Parathyroid adenoma (tissue), 2 donors: ENCODE results near the gene ZSWIM7.

Source experiments
- H2AFZ ChIP-seq: fragments of 300-600 bp; sonication (generic); one replicate; pipeline ENCODE4 v1.7.0; 2017; ENCODE audit warnings: antibody characterized with exemption, mild to moderate bottlenecking
- H3K27ac ChIP-seq: fragments of 300-600 bp; sonication (generic); one replicate; pipeline ENCODE4 v1.7.0; 2017
- H3K27me3 ChIP-seq: fragments of 300-600 bp; sonication (generic); one replicate; pipeline ENCODE4 v1.7.0; 2017; ENCODE audit warnings: low read length; ENCODE audit not compliant: control insufficient read depth, insufficient read depth
- H3K36me3 ChIP-seq: fragments of 300-600 bp; sonication (generic); one replicate; pipeline ENCODE4 v1.7.0; 2017; ENCODE audit warnings: low read length; ENCODE audit not compliant: control insufficient read depth, insufficient read depth
- H3K4me1 ChIP-seq: fragments of 300-600 bp; sonication (generic); one replicate; pipeline ENCODE4 v1.7.0; 2017; ENCODE audit warnings: control low read depth
- H3K4me2 ChIP-seq: fragments of 300-600 bp; sonication (generic); one replicate; pipeline ENCODE4 v1.7.0; 2017; ENCODE audit warnings: low read length
- H3K4me3 ChIP-seq: fragments of 300-600 bp; sonication (generic); one replicate; pipeline ENCODE4 v1.7.0; 2017; ENCODE audit warnings: low read depth, low read length
- H3K79me2 ChIP-seq: fragments of 300-600 bp; sonication (generic); one replicate; pipeline ENCODE4 v1.7.0; 2017; ENCODE audit warnings: control low read depth
- H3K9ac ChIP-seq: fragments of 300-600 bp; sonication (generic); one replicate; pipeline ENCODE4 v1.7.0; 2017; ENCODE audit warnings: mild to moderate bottlenecking
- H3K9me3 ChIP-seq: fragments of 300-600 bp; sonication (generic); one replicate; pipeline ENCODE4 v1.7.0; 2017; ENCODE audit warnings: low read length; ENCODE audit not compliant: control insufficient read depth
- TF ChIP-seq, protein P1 (sequence below): fragments of 300-600 bp; sonication (generic); IDR thresholded peaks from one replicate; pipeline ENCODE4 v1.7.0; 2017; ENCODE audit warnings: antibody characterized with exemption, mild to moderate bottlenecking
- donor health status: primary hyperparathyroidism.

Gene ZSWIM7

DNA sequence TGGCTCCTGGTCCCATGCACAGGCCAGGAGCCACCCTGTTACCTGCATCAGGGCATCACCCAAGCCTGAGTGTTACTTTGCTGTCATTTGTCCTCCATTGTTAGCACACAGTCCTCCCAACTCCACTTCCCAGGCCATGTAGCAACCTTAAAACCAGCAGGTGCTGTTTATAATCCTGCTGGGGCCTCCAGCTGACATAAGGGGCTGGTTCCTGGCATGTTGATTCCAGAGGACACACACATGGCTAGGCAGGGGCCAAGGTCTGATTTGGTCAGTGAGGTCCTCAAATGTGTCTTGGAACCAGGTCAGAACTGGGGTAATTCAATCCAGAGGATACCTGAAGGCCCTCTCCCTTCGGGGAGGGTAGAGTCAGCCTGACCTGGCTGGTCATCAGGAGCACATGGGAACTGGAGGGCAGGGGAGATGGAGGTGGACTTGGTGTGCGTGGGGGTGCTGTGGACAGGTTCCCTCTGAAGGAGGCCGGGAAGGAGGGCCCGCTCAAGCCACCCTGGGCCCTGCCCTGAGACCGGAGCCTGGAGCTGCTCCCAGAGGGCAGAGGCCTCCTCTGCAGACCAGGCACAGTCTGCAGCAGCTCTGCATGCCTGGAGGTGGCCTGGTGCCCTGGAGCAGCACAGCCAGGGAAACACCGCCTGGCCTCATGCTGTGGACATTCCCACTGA, 48.0 kb downstream of the ZSWIM7 start:
- TF ChIP-seq, protein P1, sequence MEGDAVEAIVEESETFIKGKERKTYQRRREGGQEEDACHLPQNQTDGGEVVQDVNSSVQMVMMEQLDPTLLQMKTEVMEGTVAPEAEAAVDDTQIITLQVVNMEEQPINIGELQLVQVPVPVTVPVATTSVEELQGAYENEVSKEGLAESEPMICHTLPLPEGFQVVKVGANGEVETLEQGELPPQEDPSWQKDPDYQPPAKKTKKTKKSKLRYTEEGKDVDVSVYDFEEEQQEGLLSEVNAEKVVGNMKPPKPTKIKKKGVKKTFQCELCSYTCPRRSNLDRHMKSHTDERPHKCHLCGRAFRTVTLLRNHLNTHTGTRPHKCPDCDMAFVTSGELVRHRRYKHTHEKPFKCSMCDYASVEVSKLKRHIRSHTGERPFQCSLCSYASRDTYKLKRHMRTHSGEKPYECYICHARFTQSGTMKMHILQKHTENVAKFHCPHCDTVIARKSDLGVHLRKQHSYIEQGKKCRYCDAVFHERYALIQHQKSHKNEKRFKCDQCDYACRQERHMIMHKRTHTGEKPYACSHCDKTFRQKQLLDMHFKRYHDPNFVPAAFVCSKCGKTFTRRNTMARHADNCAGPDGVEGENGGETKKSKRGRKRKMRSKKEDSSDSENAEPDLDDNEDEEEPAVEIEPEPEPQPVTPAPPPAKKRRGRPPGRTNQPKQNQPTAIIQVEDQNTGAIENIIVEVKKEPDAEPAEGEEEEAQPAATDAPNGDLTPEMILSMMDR: no peak
- H3K4me2 ChIP-seq: no peak overlapping the region
- H3K36me3 ChIP-seq: no peaks in the 10 kb centered on the region
- H3K4me3 ChIP-seq: no peak overlapping the region
- no peaks in the 10 kb centered on the region for H3K27me3 ChIP-seq
- H2AFZ ChIP-seq: no peak overlapping the region
- H3K4me1 ChIP-seq: no peaks in the 10 kb centered on the region
- no peak overlapping the region for H3K9ac ChIP-seq
- H3K9me3 ChIP-seq: no peaks in the 10 kb centered on the region
- H3K27ac ChIP-seq: no peak overlapping the region
- no peaks in the 10 kb centered on the region for H3K79me2 ChIP-seq

DNA sequence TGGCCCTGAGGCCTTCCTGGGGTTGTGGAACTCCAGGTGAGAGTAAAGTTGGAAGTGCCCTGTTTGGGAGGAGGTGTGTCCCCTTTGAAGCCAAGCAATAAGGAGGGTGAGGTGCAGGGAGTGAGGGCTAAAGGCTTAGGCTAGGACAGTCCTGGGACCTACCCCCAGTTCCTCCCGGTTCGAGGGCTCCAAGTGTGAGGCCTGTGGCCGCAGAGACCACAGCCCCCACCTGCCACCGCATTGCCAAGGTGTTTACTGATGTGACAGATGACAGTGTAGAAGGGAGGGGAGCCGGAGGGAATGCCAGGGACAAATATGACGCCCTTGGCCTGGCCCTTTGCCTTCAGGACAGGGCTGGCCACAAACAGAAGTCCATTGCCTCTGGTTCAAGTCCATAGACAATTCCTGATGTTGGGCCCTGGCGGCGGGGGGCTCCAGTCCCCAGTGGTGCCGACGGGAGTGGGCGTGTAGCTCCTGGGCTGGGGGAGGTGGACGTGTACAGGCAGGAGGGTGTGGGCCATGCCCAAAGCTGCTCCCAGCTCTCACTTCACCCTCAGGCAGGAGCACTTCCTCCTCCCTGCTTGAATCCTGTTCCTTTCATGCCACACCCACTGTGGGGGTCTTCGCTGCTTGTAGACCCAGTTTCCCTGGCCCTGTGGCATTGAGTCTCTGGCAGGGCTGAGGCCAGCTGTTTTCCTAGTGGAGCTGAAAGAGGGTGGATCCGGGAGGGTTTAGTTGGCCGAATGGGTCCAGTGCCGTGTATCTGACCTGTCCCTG, 51.3 kb downstream of the ZSWIM7 start:
- no peaks in the 10 kb centered on the region for H3K4me1 ChIP-seq
- no peaks in the 10 kb centered on the region for H3K36me3 ChIP-seq
- H2AFZ ChIP-seq: no peak overlapping the region
- H3K27ac ChIP-seq: no peak overlapping the region
- H3K4me2 ChIP-seq: no peak overlapping the region
- H3K27me3 ChIP-seq: no peaks in the 10 kb centered on the region
- H3K9ac ChIP-seq: no peak overlapping the region
- no peaks in the 10 kb centered on the region for H3K9me3 ChIP-seq
- H3K79me2 ChIP-seq: no peaks in the 10 kb centered on the region
- TF ChIP-seq, protein P1: no peak
- H3K4me3 ChIP-seq: no peak overlapping the region

DNA sequence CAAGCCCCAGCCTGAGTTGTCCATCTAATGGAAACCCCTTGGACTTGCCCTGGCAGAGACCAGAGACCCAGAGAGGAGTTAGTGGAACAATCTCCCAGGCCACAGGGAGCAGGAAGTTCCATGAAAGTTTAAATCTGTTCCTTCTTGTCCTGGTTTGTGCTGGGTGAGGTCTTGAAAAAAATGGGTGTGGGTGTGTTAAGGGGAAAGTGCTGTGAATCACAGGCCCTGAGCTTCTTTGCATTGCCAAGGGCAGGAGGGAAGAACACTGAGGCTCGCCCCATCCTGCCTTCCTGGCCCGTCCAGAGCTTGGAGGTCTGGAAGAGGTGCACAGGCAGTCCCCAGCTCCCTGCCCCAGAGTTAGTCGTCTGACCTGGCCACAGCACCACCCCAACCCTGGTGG, 52.2 kb downstream of the ZSWIM7 start:
- TF ChIP-seq, protein P1: no peak
- Histone ChIP-seq H3K79me2 (no peaks in the 10 kb centered on the region), H3K9me3 (no peaks in the 10 kb centered on the region), H3K27ac (no peak overlapping the region), H3K4me3 (no peak overlapping the region), H3K4me1 (no peaks in the 10 kb centered on the region), H2AFZ (no peak overlapping the region), H3K4me2 (no peak overlapping the region), H3K27me3 (no peaks in the 10 kb centered on the region), H3K9ac (no peak overlapping the region), H3K36me3 (no peaks in the 10 kb centered on the region)

DNA sequence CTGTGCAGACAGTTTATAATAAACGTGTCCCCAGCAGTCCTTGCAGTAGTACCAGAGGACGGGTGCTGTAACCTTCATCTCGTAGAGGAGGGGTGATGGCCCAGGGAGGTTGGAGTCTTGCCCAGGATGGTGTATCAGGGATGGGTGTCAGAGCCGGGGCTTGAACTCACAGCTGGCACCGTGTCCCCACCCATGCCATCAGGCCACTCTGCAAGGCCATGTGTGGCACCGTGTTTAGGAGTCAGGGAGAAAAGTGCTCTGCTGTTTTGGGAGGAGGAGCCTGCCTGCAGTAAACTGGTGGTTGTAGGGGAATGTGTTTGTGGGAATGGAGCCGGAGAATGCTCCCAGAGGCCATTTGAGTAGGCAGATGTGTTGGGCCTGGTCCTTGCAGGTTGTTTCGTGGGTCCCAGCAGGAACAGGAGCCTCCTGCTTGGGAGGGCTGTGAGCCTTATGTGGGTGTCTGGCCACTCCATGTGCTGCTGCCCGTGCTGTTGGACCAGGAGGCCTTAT, 52.8 kb downstream of the ZSWIM7 start:
- Histone ChIP-seq H3K79me2 (no peaks in the 10 kb centered on the region), H3K9ac (no peak overlapping the region), H2AFZ (no peak overlapping the region), H3K27me3 (no peaks in the 10 kb centered on the region), H3K9me3 (no peaks in the 10 kb centered on the region), H3K4me2 (no peak overlapping the region), H3K36me3 (no peaks in the 10 kb centered on the region), H3K27ac (no peak overlapping the region), H3K4me3 (no peak overlapping the region), H3K4me1 (no peaks in the 10 kb centered on the region)
- TF ChIP-seq, protein P1: no peak
